ENCODE data around the gene BPIFB6. TPM values are rescaled to one million over a fixed set of nuclear protein-coding genes. Genes with fewer than 3 reads are reported as not detected.

BPIFB6 gene
- total RNA-seq (ENCODE audit: unreplicated experiment), result not detected
- long read RNA-seq, result 0 reads

- no peaks in the 10 kb centered on the region for H3K9me3 Mint-ChIP-seq (ENCODE audit: unreplicated experiment)
- peaks cover 4% of the 10 kb centered on the region for H3K36me3 Mint-ChIP-seq (ENCODE audit: low read depth, unreplicated experiment)
- no peak within 1 kb of the TSS for H3K27ac Mint-ChIP-seq (ENCODE audit: unreplicated experiment)
- H3K4me1 Mint-ChIP-seq (ENCODE audit: unreplicated experiment), result no peaks in the 10 kb centered on the region
- H3K27me3 Mint-ChIP-seq (ENCODE audit: unreplicated experiment), result peaks cover 7% of the 10 kb centered on the region
- DNase-seq (ENCODE audit: low spot score), result no peak
- TF ChIP-seq CTCF (IDR thresholded peaks at IDR 0.05; ENCODE audit: unreplicated experiment), result no peak
- no peak within 1 kb of the TSS for H3K4me3 Mint-ChIP-seq (ENCODE audit: unreplicated experiment)
Observed at GRCh38 chr20:33031531-33031930, at the start of gene BPIFB6. Gene BPIFB6 (plus strand): TSS chr20:33031648. CDS start chr20:33031648, 0 bp downstream.

GRCh38 chr20:32982617-32983458 lies 48.6 kb upstream of the BPIFB6 start:
- Mint-ChIP-seq H3K9me3 (ENCODE audit: unreplicated experiment) (no peaks in the 10 kb centered on the region), H3K27ac (ENCODE audit: unreplicated experiment) (no peak overlapping the region), H3K36me3 (ENCODE audit: low read depth, unreplicated experiment) (no peaks in the 10 kb centered on the region), H3K4me1 (ENCODE audit: unreplicated experiment) (no peaks in the 10 kb centered on the region), H3K27me3 (ENCODE audit: unreplicated experiment) (peaks cover 3% of the 10 kb centered on the region), H3K4me3 (ENCODE audit: unreplicated experiment) (no peak overlapping the region)
- no peak for DNase-seq (ENCODE audit: low spot score)
- TF ChIP-seq CTCF (IDR thresholded peaks at IDR 0.05; ENCODE audit: unreplicated experiment), result no peak

GRCh38 chr20:32983459-32984112 lies 47.9 kb upstream of the BPIFB6 start:
- no peaks in the 10 kb centered on the region for H3K4me1 Mint-ChIP-seq (ENCODE audit: unreplicated experiment)
- H3K9me3 Mint-ChIP-seq (ENCODE audit: unreplicated experiment), result no peaks in the 10 kb centered on the region
- H3K27ac Mint-ChIP-seq (ENCODE audit: unreplicated experiment), result no peak overlapping the region
- no peak overlapping the region for H3K4me3 Mint-ChIP-seq (ENCODE audit: unreplicated experiment)
- H3K36me3 Mint-ChIP-seq (ENCODE audit: low read depth, unreplicated experiment), result no peaks in the 10 kb centered on the region
- DNase-seq (ENCODE audit: low spot score), result no peak
- no peak for TF ChIP-seq CTCF (IDR thresholded peaks at IDR 0.05; ENCODE audit: unreplicated experiment)
- H3K27me3 Mint-ChIP-seq (ENCODE audit: unreplicated experiment), result peaks cover 3% of the 10 kb centered on the region

GRCh38 chr20:32984196-32984595 lies 47.3 kb upstream of the BPIFB6 start:
- Mint-ChIP-seq H3K27me3 (ENCODE audit: unreplicated experiment) (peaks cover 3% of the 10 kb centered on the region), H3K4me1 (ENCODE audit: unreplicated experiment) (no peaks in the 10 kb centered on the region), H3K27ac (ENCODE audit: unreplicated experiment) (no peak overlapping the region), H3K9me3 (ENCODE audit: unreplicated experiment) (no peaks in the 10 kb centered on the region), H3K36me3 (ENCODE audit: low read depth, unreplicated experiment) (no peaks in the 10 kb centered on the region), H3K4me3 (ENCODE audit: unreplicated experiment) (no peak overlapping the region)
- no peak for DNase-seq (ENCODE audit: low spot score)
- no peak for TF ChIP-seq CTCF (IDR thresholded peaks at IDR 0.05; ENCODE audit: unreplicated experiment)
